Esophagus squamous epithelium (tissue), 5 donors: ENCODE measurements around the gene RBM12. TPM values are rescaled to one million over a fixed set of nuclear protein-coding genes. Genes with fewer than 3 reads are reported as not detected.

ENCODE experiments used
- DNase-seq: peaks from one replicate; lab custom pipeline; 2025; lab: John Stamatoyannopoulos, UW
- H3K27ac ChIP-seq, 4 donors: fragments of 200-600 bp; sonication (generic); one replicate each; pipeline ENCODE4 v1.5.1; 2016 to 2019; ENCODE audit warnings: mild to moderate bottlenecking in 1 of 4
- H3K27me3 ChIP-seq, 4 donors: fragments of 200-600 bp; sonication (generic); 1 replicate in 3 of 4; 2 replicates in 1 of 4; pipeline versions ENCODE4 v1.5.1 to v1.6.0; 2017 to 2021; ENCODE audit warnings: antibody characterized with exemption in 1 of 4
- H3K36me3 ChIP-seq, 3 donors: fragments of 200-600 bp; sonication (generic); one replicate each; pipeline ENCODE4 v1.5.1; 2016 to 2019
- H3K4me1 ChIP-seq, 3 donors: fragments of 200-600 bp; sonication (generic); one replicate each; pipeline ENCODE4 v1.5.1; 2017 to 2019
- H3K4me3 ChIP-seq, 4 donors: fragments of 200-600 bp; sonication (generic); 1 replicate in 3 of 4; 2 replicates in 1 of 4; pipeline ENCODE4 v1.5.1; 2016 to 2019; ENCODE audit warnings: mild to moderate bottlenecking in 2 of 4, moderate library complexity in 1 of 4
- H3K9me3 ChIP-seq, 3 donors: fragments of 200-600 bp; sonication (generic); one replicate each; pipeline ENCODE4 v1.5.1; 2016 to 2019
- CTCF ChIP-seq, 6 experiments: fragments of 450-650 bp in 4 of 6; fragments of 200-600 bp in 2 of 6; sonication (generic) in 2 of 6; IDR thresholded peaks; one replicate each; pipeline ENCODE4 v1.5.1; 2016 to 2019; ENCODE audit warnings: antibody characterized with exemption in 6 of 6, mild to moderate bottlenecking in 4 of 6, moderate library complexity in 4 of 6
- POLR2A ChIP-seq, 4 donors: fragments of 450-650 bp; IDR thresholded peaks; one replicate each; pipeline ENCODE4 v1.6.1; 2017; ENCODE audit warnings: antibody characterized with exemption in 4 of 4, mild to moderate bottlenecking in 4 of 4, moderate library complexity in 3 of 4
- whole genome bisulfite sequencing, 2 donors: methylation state at CpG; one replicate each; pipeline ENCODE4 v1.1.5; 2018; 5-methylcytosine and 5-hydroxymethylcytosine counted together
- intact Hi-C: fragments of 100-400 bp; cut with DNase I; formaldehyde crosslinking; loops from one replicate; pipeline ENCODE4 v1.15.0; 2022
- total RNA-seq, 4 donors: library from RNA; depleted of rRNA; stranded (reverse); fragments of >200 nt; gene quantifications; one replicate each; pipeline ENCODE4 v1.1.0, GENCODE V29; 2016
- donor health status: DM: yes; HTN: yes; CAD: no.

The RBM12 gene
- total RNA-seq, 4 donors from 2014 or later: 14.2 to 35.5 (median 30.0) TPM

- WGBS, 2 donors: 13 to 15% methylated on average over 9 of the region's 22 CpGs
- peaks cover 0 to 19% (median 0%) of the 10 kb centered on the region in 3 donors for H3K36me3 ChIP-seq
- intact Hi-C loops: no loop called here
- peaks cover 21 to 47% (median 30%) of the 10 kb centered on the region in 3 donors for H3K4me1 ChIP-seq
- peak overlapping the region; percentile 73 to 94 (median 89) for H3K27ac ChIP-seq
- no peaks in the 10 kb centered on the region for H3K9me3 ChIP-seq
- no peaks in the 10 kb centered on the region for H3K27me3 ChIP-seq
- TF ChIP-seq POLR2A (IDR thresholded peaks at IDR 0.05): peak in 1 of 4 donors; percentile 31
- peak in 3 of 6 experiments; percentile 14 to 28 (median 27) for TF ChIP-seq CTCF (IDR thresholded peaks at IDR 0.05)
- no peak for DNase-seq
- H3K4me3 ChIP-seq: peak overlapping the region; percentile 25 to 75 (median 58)
These were observed 47.1 kb downstream of the RBM12 start for GRCh38 chr20:35617397-35618262.

GRCh38 chr20:35616465-35617396 is 48.0 kb downstream of the RBM12 start:
- peak overlapping the region; percentile 25 to 75 (median 58) for H3K4me3 ChIP-seq
- H3K9me3 ChIP-seq: no peaks in the 10 kb centered on the region
- intact Hi-C loops: no loop called here
- H3K27ac ChIP-seq: peak overlapping the region; percentile 73 to 94 (median 89)
- 5 to 9% methylated on average over 27 to 35 of the region's 57 CpGs for WGBS, 2 donors
- H3K27me3 ChIP-seq: no peaks in the 10 kb centered on the region
- peak; percentile 63 for DNase-seq
- peaks cover 0 to 10% (median 0%) of the 10 kb centered on the region in 3 donors for H3K36me3 ChIP-seq
- peaks cover 21 to 47% (median 30%) of the 10 kb centered on the region in 3 donors for H3K4me1 ChIP-seq
- peak in 1 of 4 donors; percentile 68 for TF ChIP-seq POLR2A (IDR thresholded peaks at IDR 0.05)
- no peak for TF ChIP-seq CTCF (IDR thresholded peaks at IDR 0.05)

GRCh38 chr20:35615667-35616464 is 48.8 kb downstream of the RBM12 start, which contains the start of gene SPAG4:
SPAG4 (plus strand) TSS chr20:35615829; CDS start chr20:35616004, 175 bp downstream.
- intact Hi-C loops: no loop called here
- Histone ChIP-seq H3K4me1 (peaks cover 21 to 47% (median 30%) of the 10 kb centered on the region in 3 donors), H3K27me3 (no peaks in the 10 kb centered on the region), H3K36me3 (peaks cover 0 to 3% (median 0%) of the 10 kb centered on the region in 3 donors), H3K4me3 (peak within 1 kb of the TSS; percentile 45 to 75 (median 58)), H3K27ac (peak within 1 kb of the TSS; percentile 84 to 94 (median 89)), H3K9me3 (no peaks in the 10 kb centered on the region)
- DNase-seq: peak; percentile 97
- WGBS, 2 donors: 2% methylated on average over 19 of the region's 68 CpGs; no CpG with 5 or more reads in 1 of the 2 donors
- TF ChIP-seq POLR2A (IDR thresholded peaks at IDR 0.05): peak in 2 of 4 donors; percentile 69 to 83
- no peak for TF ChIP-seq CTCF (IDR thresholded peaks at IDR 0.05)

- H3K36me3 ChIP-seq: no peaks in the 10 kb centered on the region
- intact Hi-C loops: no loop called here
- WGBS, 2 donors: 93 to 100% methylated on average over 1 to 2 of the region's 2 CpGs
- no peak for DNase-seq
- no peaks in the 10 kb centered on the region for H3K9me3 ChIP-seq
- peaks cover 0 to 21% (median 0%) of the 10 kb centered on the region in 3 donors for H3K4me1 ChIP-seq
- TF ChIP-seq CTCF (IDR thresholded peaks at IDR 0.05) (no peak), POLR2A (IDR thresholded peaks at IDR 0.05) (no peak)
- no peak overlapping the region for H3K4me3 ChIP-seq
- peak overlapping the region in 1 of 4 donors; percentile 55 for H3K27ac ChIP-seq
- no peaks in the 10 kb centered on the region for H3K27me3 ChIP-seq
These were observed 53.2 kb downstream of the RBM12 start for GRCh38 chr20:35611482-35611881.
